Mammary epithelial cell (primary cell): ENCODE results near the gene RAPGEF2.

Source experiments
- CTCF ChIP-seq, 2 donors: IDR thresholded peaks in 1 of 2; conservative IDR thresholded peaks in 1 of 2; 2 replicates each; pipeline ENCODE4 v1.5.1; 2011 to 2012; ENCODE audit warnings: inconsistent platforms in 2 of 2, low read length in 2 of 2, mild to moderate bottlenecking in 2 of 2, control low read depth in 1 of 2, low read depth in 1 of 2; ENCODE audit not compliant: insufficient read depth in 1 of 2; ENCODE audit errors: extremely low read depth in 1 of 2
- EZH2 ChIP-seq: IDR thresholded peaks from 2 replicates; pipeline ENCODE4 v1.6.1; 2012; ENCODE audit warnings: low read length, inconsistent platforms, borderline replicate concordance

GRCh38 chr4:159292137-159292896, 189.4 kb downstream of the RAPGEF2 start:
- TF ChIP-seq CTCF (conservative IDR thresholded peaks at IDR 0.05 in 1 of 2, IDR thresholded peaks at IDR 0.05 in 1 of 2; ENCODE audit: extremely low read depth in 1 of 2, insufficient read depth in 1 of 2, low read depth in 1 of 2, low read length in 2 of 2) (peak; percentile 2 to 34), EZH2 (no peak)
